HK-2 (cell line): ENCODE data around the gene CADM1.

ENCODE experiments used
- DNase-seq: peaks from one replicate; pipeline ENCODE4 v3.0.0-alpha.2; 2018; ENCODE audit not compliant: unreplicated experiment

Gene CADM1

DNA sequence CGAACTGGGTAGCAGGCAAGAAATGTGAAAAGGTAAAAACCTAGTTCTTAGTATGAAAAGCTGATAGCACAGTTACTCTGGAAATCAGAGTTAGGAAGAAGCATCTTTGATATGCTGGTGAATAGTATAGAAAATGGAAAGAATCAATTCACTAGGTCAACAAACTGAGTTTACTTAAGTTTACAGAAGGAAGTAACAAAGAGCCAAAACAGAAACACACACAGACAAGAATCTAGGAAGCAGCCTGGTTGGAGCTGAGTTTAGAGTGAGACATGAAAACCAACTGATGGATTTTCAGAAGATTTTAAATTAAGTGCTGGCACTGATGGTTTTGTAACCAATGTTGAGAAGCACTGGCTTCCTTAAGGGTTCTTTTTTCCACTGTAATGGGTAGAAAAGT is 296.3 kb downstream of the CADM1 start:
- no peak for DNase-seq

DNA sequence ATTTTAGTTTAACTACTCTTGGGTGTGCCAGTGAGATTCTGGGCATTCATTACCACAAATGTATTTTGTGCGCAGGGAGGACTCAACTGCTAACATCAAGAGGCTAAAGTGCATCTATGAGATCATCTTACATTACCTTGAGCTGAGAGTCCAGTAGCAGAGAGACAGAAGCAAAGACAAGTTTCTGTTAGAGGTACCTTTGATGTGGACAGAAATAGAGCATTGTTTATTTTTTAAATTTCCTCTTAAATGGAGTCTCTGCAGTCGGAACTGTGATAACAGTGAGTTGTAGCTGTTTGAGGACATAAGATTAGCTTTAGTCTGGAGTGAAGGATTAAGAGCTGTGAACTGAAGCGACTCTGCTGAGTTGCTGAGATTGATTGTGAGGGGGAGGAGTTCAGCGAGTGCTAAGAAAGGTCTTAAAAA is 297.0 kb downstream of the CADM1 start:
- no peak for DNase-seq

DNA sequence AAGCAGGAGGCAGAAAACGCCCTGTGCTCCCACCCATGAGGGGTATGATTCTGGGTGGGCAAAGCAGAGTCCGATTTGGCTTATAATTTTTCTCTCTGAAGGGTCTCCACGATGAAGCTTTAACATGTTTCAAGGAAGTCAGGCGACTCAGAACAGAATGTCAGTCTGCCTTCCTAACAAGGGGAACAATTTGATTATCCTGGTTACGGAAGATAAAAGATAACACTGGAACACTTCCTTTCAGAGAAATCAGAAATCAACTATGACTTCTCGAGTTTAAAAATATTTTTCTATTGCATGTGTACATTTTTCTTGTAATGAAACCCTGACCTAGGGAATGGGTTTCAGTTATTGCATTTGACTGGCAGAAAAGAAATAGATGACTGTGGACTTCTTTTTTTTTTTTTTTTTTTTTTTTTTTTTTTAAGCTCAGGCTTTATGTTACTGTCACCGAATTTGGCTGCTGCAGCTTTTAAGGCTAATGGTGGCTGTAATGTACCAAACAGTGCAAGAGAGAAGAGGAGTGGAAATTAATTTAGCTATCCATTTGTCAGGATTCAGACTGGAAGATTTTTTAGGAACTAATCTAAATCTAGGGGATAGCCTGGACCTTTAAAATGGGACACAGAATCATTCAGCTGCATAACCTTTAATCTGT is 297.7 kb downstream of the CADM1 start:
- no peak for DNase-seq

DNA sequence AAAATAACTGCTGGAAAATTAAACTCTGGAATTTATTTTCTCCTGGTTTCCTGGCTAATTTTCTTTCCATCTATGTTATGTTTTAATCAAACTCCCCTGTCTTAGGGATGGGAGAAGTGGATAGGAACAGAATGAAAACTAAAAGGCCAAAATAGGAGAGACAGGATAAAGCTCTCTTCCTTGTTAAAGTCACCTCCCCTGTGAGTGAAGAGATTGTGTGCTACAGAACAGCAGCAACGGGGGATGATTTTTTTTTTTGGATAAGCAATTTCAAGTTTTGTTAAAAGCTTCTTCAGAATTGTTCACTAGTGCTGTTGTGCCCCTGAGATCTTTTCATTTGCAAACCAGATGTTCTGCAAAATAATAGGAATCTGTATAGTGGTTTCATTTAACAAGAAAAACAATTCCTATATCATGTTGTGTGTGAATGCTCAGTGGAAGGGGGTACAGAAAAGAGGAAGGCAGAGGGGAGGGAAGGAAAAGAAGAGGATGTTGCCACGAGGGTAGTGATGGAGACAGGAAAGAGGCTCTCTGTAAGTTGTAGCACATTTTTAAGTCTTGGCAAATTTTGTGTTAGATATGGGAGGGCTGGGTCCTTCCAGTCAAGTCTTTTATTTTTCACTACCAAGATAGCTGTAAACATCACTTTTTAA is 301.2 kb downstream of the CADM1 start:
- DNase-seq: no peak

DNA sequence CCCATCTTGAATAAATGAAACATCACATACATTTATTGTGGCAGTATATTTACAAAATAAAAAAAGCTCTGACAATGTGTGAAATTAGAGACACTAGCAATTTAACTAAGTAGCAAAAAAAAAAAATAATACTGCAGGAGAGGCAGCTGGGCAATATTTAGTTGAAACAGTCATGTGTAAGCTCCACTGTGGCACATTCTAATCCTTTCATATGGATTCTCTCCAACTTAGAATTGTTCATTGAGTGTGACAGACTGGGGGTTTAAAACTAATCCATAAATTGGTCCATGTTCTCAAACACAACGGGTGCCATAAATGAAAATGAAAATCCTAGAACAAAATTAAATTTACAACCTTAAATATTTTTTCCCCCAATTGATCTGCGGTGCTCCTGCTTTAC is 302.1 kb downstream of the CADM1 start:
- no peak for DNase-seq

DNA sequence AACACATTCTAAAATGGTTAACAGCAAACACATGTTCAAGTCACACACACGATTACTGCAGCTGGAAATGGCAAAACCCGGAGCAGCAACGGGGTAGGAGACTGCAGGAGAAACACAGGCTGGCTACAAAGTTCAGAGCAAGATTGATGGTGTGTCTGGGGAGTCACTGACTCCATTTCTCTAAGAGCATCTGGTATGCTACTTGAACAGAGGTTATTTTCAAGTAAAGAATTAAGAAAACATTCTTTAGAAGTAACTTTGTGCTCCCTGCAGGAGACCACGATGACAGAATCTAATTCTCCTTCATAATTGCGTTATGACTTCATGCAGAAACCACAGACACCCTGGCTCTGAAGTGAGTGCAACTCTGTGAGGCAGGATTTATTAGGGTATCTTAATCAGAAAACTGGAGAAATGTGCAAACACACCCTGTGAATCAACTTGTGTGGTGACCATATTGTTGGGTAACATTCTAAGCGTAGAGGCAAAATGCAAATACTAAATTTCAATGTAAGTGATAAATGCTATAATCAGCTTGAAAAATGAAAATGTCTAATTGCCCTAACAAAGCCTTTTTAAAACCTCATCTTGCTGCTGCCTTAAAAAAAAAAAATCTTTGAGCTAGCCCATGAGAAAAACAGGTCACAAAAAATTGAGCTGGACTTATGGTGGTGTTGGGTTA is 303.0 kb downstream of the CADM1 start:
- no peak for DNase-seq

DNA sequence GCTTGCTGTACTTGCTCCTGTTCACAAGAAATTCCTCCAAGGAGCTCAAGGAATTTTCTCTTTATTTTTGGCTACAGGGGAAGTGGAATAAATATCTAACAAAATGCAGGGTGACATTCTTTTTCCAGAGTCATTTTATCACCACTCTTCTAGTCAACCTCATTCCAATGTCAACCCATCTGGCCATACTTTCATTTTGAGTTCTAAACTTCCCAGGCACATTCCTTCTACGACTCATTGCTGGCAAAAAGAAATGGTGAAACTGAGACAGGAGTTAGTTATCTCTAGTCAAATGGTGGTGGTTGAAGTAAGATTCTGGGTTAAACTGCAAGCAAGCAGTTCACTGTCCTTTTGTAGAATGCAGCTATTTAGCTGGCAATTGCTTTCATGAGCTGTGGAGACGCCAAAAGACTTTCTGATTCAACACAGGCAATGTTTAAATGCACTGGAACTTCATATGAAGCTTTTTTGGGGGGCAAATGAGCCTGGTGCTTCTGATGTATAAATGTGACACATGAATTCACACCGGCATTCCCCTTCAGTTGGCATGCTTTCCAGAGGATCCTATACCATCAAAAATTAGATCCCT is 304.6 kb downstream of the CADM1 start:
- DNase-seq: no peak

DNA sequence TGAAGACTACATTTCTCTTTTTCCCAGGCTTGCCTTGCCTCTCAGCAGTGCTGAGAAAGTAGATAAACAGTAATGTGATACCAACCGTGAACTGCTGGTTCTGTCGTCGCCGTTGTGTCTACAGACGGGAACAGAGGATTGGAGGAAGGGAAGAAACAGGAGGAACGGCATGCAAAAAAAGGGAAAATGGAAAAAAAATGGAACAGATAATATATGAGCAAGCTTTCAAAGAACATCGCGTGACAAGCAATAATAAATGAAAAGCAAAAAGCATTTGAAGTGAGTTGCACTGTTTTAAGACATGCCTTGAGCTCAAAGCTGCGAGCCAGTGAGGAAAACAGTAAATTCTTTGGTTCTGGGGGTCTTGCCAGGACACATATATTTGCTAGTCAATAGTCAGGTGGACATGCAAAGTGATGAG is 305.9 kb downstream of the CADM1 start:
- no peak for DNase-seq

DNA sequence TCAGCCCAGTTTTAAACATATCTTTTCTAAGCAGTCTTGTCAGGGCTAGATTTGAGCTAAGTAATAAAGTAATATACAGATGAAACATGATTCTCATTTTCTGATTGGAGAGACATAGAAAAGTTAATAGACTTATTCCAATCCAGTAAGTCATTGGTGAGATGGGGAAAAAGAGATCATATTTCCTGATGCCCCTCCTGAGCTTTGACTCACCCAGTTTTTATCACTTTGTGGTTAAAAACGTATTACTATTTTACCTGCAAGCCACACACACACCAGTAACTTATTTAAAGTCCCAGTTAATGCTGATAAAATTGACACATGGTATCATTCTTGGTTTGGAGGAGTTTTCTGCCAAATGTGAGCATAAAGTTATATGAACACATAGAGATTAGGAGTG is 306.8 kb downstream of the CADM1 start:
- DNase-seq: no peak

DNA sequence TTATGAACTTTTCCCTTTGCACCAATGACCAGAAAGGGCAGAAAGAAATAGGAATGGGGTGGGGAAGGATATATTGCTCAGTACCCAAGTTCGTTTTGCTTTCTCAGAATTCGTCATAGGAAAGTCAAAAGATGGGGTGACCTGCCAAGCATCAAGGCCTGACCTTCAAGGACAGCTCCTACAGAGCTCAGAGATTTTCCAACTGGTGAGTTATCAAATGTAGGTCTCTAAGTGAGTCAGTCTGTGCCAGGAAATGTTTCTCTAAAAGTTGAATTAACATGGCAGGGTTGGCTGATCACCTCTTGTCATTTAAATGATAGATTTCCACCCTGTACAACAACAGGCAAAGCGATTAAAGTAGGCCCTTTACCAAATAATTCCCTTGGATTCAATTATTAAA is 307.2 kb downstream of the CADM1 start:
- no peak for DNase-seq

DNA sequence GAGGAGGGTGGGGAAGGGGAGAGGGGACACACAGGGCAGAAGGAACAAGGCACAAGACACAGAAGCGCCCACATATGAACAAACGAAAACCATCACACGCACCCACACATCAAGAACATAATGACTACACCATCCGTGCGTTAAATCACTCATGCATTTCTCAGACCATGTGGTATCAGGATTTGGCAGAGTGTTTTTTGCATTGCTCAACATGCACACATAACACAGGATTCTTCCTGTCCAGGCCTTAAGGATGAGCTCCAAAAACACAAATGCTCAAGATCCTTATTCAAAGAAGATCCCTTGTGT is 309.5 kb downstream of the CADM1 start:
- DNase-seq: no peak

DNA sequence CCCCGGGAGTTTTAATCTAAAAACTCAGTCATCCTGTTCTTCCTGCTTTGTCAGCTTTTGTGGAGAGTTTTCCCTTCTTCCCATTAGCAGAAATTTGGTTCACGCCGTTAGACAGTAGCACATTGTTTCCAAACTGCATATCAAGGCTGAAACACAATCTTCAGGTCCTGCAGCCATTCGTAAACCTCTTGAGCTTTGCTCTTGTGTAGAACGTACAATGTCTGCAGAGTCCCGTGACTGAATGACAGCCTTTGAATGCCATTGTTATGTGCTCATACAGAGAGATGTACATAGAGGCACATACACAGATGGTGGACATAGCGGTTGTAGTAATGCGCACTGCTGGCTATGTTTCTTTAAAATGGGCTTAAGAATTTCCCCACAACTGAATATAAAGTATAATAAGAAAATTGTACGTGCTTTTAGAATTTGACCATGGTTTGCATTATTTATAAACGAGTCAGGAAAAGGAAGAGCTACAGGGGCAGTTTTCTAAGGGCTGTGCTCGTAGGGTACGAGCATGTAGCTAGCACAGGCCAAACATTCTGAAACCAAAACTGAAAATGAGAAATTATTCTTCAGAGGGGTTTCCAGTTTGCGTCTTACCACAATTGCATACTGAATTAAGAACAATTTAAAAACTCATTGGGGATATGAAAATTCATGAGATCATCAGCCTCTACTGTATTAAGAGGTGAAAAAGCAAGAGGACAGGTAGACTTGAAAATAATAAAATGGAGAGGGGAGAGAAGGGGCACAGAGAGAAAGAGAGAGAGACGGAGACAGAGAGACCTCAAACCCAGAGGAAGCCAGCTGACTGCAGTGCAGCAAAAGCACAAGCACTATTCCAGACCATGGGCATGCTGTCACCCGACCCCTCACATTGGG is 310.1 kb downstream of the CADM1 start:
- DNase-seq: no peak

DNA sequence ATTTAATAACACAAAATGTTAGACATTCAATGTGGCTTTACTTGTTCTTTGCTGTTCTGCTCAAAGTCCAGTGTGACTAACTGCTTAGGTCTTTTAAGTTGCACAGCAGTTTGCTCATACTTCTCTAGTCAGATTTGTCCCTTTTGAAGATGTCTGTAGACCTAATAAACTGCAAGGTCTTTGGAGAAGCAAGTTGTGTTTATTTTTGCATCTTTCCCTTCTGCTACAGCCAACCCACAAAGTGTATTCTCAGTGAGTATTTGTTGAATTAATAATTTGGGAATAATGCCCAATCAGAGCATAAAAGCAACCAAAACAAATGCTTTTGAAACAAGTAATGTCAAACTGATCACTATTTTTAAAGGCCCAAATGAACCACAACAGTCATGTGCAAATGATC is 312.5 kb downstream of the CADM1 start:
- DNase-seq: no peak

DNA sequence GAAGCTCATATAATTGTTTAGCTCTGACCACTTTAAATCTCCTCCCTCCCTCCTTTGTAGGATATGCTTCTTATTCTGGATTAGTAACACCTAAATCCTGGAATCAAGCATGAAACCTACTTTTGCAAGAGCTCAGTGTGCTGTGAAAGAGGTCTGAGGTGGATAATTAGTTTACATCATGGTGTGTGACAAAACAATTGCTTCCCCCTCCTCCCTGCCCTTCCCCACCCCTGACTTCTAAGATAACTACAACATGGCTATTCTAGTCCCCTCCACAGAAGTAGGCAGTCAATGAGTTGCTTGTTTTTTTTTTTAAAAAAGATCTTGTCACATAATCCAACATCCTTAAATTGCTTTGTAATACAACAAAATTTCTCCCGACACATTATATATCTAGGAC is 314.0 kb downstream of the CADM1 start:
- DNase-seq: no peak

DNA sequence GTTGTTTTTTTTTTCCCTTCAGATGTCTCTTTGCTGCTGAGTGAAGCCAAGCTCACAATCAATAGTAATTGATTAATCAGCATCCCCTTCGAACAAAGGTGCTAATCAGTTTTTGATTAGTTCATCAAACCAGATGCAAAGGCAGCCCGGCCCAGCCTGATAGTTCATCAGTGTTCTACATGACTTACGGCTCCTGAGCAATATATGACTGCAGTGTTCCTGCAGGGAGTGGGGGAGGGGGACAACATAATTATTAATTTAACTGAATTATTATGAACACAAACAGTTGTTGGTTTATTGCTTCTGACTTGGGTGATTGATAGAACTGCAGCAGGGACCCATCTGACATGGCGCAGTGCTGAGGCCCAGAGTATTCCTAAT is 315.3 kb downstream of the CADM1 start:
- no peak for DNase-seq

DNA sequence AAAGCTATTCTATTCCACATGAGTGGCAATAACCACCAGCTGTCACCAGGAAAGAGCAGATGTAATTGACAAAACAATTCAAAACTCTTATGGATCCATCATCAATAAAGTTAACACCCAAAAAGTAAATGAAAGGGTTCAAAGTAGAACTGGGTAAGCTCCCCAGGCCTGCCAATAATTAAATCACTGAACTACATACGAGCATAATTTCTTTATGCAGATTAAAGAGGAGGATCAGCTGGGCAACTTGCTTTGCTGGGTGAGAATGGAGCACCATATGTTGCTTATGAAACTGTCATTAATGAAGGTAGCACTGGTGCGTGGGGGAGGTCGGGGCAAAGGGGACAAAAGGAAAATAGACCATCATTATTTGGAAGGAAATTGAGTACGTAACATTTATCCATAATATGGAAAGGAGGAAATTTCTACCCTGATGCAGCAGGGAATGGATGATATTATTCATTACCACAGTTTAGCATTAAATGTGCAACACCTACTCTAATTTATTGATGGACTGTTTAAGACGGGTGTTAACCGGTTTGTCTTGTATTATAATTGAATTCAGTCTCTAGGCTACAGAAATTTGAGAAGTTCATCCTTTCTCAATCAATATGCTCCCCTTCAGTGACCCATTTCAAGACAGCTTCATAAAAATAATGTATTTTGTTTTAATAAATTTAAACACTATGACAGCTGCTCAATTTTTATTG is 315.9 kb downstream of the CADM1 start:
- DNase-seq: no peak

DNA sequence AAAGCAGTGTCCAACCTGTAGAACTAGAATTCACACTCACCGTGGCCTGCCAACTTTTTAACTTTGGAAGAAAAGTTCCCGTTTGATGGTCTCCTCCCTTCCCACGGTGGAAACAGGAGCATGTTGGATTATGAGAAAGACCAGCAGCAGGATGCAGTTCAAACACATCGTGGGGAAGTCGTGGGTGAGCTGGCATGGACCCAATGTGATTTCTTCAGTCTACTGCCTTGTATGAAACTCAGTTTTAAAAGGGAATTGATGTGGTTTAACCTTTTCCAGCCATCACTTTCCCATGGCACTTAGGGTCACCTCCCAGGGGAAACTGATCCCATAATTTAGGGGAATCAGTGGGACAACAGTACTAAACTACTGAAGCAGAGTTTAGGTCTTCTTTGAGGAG is 318.3 kb downstream of the CADM1 start:
- no peak for DNase-seq

DNA sequence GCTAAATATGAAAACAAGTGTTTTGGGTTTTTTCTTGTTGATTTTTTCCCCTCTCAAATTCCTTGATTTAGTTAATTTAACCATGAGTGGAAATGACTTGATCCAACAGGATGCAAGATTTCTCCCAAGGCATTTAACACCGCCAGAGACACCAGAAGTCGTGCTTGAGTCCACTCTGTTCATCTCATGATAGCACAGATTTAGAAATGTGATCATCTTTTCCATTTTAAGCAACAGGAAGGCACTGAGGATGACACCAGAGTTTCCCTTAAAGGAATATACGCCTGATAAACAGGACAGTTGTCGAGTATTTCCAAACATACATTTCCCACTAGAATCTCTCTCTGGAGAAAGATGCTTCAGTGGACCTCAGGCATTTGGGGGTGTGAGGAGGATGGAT is 318.7 kb downstream of the CADM1 start:
- no peak for DNase-seq

DNA sequence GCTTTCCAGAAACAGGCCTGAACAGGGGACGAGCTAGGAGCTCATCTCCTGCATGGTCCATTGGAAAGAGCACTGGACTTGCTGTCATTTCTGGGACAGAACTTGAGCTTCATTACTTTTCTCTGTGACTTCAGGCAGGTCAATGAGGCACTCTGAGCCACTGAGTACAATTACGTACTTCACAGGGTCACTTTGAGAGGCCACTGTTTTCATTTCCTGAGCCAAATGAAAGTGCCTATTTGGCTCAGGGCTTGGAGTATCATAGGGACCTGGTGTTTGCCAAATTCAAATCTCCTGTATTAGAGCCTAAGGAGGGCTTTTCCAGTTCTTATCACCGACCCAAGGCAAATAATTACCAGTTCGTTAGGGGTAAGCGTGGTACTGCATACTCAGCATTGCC is 319.3 kb downstream of the CADM1 start:
- DNase-seq: no peak

DNA sequence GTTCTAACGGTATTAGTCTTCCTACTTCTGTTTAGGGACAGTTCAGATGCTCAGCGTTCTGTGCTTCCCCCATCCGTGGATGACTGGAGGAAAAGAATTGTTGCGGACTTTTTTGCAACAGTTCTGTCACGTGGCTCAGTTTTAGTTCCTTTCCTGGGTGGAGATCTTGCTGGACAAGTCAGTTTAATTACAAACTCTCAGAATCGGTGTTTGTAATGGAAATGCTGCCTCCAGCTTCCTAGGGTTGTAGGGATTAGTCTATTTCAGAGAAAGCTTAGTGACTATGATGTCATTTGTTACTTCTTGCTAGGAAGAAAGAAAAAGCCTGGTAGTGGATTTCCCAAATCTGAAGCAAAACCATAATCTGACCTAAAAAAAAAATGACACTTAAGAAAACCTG is 320.4 kb downstream of the CADM1 start:
- DNase-seq: no peak

DNA sequence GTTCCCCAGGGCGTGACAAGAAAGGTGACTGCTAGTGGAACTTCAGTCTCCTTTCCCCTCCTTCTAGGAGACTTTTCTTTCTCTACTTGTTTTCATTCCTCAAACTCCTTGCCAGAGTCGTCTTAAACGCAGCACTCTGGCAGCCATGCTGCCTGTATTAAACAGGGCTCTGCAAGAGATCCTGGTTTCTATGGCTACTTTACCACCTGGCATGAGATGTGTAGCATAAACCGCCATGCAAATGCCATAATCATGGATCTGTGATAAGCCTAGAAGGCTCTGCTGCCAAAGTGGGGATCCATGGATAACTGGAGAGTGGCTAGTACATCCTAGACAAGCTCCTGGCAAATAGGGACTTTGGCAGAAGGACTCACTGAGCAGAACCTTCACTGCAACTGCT is 321.1 kb downstream of the CADM1 start:
- no peak for DNase-seq
